ENCODE measurements around the gene CADPS2.

GRCh38 chr7:122453432-122453831 is 432.8 kb downstream of the CADPS2 start:
- TF ChIP-seq CTCF (conservative IDR thresholded peaks at IDR 0.05 in 1 of 2, IDR thresholded peaks at IDR 0.05 in 1 of 2; ENCODE audit: extremely low read depth in 1 of 2, insufficient read depth in 1 of 2, low read depth in 1 of 2, low read length in 2 of 2) = no peak
- no peak for TF ChIP-seq EZH2 (IDR thresholded peaks at IDR 0.05; ENCODE audit: borderline replicate concordance, low read length)
